Ramos (cell line): ENCODE results near the gene GPR68.

Experiments used
- in situ Hi-C: fragments of 300-500 bp; cut with MboI; formaldehyde crosslinking; loops from one replicate; pipeline ENCODE4 v1.14.3; 2022; ENCODE audit warnings: low sequenced_read_pairs; ENCODE audit not compliant: unreplicated experiment

Gene GPR68, protein sequence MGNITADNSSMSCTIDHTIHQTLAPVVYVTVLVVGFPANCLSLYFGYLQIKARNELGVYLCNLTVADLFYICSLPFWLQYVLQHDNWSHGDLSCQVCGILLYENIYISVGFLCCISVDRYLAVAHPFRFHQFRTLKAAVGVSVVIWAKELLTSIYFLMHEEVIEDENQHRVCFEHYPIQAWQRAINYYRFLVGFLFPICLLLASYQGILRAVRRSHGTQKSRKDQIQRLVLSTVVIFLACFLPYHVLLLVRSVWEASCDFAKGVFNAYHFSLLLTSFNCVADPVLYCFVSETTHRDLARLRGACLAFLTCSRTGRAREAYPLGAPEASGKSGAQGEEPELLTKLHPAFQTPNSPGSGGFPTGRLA

GRCh38 chr14:91244501-91244901 lies at the start of gene GPR68:
GPR68 (minus strand) TSS chr14:91244704; CDS start chr14:91235050, 9,654 bp downstream.
- in situ Hi-C loops: no loop called here

DNA sequence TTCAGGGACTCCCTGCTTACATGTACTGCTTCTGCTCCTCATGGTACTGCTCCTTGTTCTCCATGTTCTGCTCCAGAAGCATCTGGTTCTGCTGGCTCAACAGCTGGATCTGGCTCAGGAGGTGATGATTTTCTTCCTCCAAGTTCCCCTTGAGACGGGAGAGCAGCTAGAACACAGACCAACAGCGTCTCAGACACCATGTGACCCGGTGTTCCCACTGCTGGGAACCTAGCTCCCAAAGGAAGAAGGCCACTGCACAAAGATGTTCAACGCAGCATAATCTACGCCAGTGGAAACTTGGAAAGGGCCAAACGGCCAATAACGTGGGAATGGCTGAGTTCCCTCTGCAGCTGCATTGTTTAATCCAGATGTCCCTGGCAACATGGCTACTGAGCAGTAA lies 49.6 kb upstream of the GPR68 start:
- in situ Hi-C loops: no loop called here

DNA sequence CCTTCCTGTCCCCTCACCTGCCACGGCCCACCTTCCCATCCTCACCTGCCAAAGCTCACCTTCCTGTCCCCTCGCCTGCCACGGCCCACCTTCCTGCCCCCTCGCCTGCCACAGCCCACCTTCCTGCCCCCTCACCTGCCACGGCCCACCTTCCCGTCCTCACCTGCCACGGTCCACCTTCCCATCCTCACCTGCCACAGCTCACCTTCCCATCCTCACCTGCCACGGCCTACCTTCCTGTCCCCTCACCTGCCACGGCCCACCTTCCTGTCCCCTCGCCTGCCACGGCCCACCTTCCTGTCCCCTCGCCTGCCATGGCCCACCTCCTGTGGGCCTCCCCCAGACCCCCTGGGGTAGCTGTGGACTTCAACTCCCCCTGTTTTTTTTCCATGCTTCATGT lies 48.8 kb upstream of the GPR68 start:
- in situ Hi-C loops: no loop called here

GRCh38 chr14:91292491-91292890 lies 48.0 kb upstream of the GPR68 start:
- in situ Hi-C loops: no loop called here

DNA sequence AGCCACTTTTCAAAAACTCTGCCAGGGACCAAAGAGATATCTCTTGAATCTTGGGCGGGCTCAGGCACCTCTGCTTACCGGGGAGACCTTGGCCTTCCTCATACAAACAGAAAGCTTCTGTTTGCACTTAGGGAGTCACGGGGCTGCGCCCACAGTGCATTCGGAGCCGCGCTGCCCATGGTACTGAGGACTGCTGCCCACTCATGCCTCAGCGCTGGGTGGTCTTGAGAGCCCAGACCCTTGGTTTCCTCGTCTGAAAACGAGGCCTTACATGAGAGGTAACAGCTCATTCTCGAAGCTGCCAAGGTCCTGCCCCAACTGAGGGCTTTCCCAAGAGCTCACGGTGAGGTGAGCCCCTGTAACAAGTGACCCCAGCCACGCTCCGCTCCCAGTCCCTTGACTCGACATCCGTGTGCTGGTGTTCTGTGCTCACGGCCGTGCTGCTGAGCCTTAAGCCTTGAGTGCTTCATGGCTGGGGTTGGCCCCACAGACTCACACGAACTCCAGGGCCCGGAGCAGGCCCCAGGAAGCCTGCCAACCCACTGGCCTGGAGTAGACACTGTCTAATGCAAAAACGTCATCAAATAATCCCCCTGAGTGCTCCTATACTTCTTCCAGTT lies 47.4 kb upstream of the GPR68 start:
- in situ Hi-C loops: no loop called here

DNA sequence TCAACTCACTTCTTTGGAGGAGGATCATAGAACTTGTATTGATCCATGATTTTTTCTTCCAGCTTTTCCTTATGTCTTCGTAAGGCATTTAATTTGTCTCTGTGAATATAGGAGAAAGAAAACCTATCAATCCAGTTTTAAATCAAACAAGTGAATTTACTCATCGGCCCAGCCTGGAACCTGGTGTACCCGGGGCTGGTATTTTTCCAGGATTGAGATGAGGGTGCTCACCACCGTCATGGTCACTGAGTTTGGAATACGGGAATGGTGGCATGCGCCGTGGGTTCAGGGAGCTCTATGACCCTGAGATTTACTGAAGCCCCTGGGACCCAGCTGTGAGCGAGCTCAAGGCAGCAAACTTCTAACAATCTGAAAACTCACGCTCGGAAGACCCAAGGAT lies 46.5 kb upstream of the GPR68 start:
- in situ Hi-C loops: no loop called here

- in situ Hi-C loops: loop anchor here (5.0 kb wide), 2 partner anchors 112 to 392 kb away; no protein-coding TSS in a partner anchor
Observed at GRCh38 chr14:91289464-91289863, 45.0 kb upstream of the GPR68 start.

GRCh38 chr14:91288876-91289275 lies 44.4 kb upstream of the GPR68 start:
- in situ Hi-C loops: loop anchor here (5.0 kb wide), 2 partner anchors 112 to 392 kb away; no protein-coding TSS in a partner anchor

GRCh38 chr14:91286530-91286937 lies 42.0 kb upstream of the GPR68 start:
- in situ Hi-C loops: loop anchor here (5.0 kb wide), 2 partner anchors 109 to 389 kb away; no protein-coding TSS in a partner anchor

GRCh38 chr14:91284791-91285548 lies 40.5 kb upstream of the GPR68 start:
- in situ Hi-C loops: loop anchor here (5.0 kb wide), 2 partner anchors 108 to 388 kb away; no protein-coding TSS in a partner anchor

GRCh38 chr14:91284146-91284790 lies 39.8 kb upstream of the GPR68 start:
- in situ Hi-C loops: no loop called here

DNA sequence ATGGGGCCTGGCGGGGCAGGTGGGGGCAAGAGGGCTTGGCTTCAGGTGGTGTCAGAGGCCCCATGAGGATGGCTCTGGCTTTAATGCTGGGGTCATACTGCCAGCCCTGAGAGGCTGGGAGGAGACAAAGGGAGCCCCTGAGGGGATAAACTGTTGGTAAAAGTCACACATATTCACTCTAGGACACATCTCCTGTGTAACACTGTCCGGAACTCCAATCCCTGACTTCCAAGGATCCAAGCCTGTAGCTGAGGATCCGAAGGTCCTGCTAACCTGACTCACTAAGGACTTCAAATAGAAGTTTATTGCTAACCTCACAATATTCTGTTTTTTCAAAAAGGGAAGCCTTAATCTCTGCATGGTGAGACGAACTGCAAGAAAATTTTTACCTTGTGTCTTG lies 39.2 kb upstream of the GPR68 start:
- in situ Hi-C loops: no loop called here

GRCh38 chr14:91282954-91283645 lies 38.6 kb upstream of the GPR68 start:
- in situ Hi-C loops: no loop called here

DNA sequence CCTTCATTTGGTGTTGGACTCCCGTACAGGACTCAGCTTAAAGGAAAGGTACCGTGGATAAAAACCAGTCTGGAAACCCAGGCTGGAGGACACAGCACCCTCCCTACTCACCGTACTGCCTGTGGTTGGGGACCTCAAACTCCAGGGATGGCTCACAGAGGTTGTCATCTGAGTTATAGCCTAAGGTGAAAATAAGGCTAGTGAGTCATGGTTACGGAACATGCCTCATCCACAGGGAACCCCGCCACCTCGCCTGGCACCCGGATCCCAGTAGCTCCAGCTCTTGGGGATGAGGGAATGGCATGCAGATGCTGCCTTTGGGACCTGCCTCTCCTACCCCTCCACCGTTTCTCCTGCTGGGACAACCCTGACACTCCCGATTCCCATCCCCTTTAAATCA lies 36.8 kb upstream of the GPR68 start:
- in situ Hi-C loops: no loop called here

GRCh38 chr14:91280129-91280528 lies 35.6 kb upstream of the GPR68 start:
- in situ Hi-C loops: no loop called here

GRCh38 chr14:91279354-91279753 lies 34.9 kb upstream of the GPR68 start:
- in situ Hi-C loops: no loop called here

DNA sequence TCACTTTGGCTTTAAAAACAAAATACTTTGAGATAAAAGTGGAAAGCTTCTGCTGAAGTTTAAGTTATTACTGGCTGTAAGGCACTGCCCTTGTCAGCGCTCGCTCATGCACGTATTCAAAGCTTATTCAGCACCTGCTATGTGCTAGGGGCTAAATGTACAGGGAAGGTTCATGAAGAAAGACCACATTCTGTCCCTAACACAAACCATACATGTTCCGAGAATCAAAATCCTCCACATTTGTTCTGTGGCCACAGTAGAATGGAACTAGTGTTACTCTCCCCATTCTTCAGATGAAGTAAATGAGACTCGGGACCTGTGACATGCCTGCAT lies 33.8 kb upstream of the GPR68 start:
- in situ Hi-C loops: no loop called here

DNA sequence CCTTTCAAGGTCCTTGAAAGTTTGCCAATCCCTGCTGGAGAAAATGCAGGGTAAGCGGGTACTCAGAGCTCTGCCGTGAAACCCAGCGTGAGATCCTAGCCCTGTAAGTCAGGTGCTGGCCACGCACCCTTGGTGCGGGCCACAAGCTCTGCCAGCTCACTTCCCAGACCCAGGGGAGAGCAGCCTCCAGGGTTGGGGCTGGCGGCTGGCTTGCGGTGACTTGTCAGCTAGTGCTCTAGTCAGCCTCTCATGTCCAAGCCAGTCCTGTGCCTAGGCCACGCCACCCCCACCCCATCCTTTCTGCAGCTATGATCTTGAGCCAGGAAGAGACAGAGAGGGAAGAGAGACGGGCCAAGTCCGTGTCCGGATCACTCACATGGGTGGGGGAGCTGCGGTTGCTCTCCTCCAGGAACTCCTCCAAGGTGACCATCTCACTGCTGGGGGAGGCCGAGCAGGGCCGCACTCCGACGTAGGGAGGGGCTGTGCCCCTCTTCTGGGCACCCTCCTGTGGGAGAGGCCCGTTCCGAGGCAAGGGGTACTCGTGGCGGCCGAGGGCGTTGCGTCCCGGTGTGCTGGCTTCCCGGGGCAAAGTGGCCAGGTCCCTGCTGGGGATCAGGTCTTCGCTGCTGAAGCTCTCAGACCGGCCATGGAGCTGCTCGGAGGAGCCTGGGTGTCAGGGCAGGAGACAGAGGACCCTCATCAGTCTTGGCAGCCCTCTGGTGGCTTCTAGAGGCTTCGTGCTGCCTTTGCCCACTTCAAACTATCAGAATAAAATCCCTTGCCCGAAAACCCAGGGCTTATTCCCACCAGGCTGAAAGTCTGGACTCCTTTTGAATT lies 33.3 kb upstream of the GPR68 start:
- in situ Hi-C loops: no loop called here

GRCh38 chr14:91274796-91275195 lies 30.3 kb upstream of the GPR68 start:
- in situ Hi-C loops: no loop called here
